GM19372 (cell line): ENCODE data around the gene HEXA.
"Not testable (repeated sequence)": the region's sequence is repeated elsewhere in the genome, so short reads cannot be mapped to it uniquely, and the experiment has no call there.

Source experiments
- ATAC-seq: cut with Tn5 transposase; IDR thresholded peaks from one replicate; pipeline ENCODE4 v1.9.1; 2021; ENCODE audit warnings: mild to moderate bottlenecking, low read depth, moderate library complexity; ENCODE audit not compliant: unreplicated experiment

Gene HEXA

DNA sequence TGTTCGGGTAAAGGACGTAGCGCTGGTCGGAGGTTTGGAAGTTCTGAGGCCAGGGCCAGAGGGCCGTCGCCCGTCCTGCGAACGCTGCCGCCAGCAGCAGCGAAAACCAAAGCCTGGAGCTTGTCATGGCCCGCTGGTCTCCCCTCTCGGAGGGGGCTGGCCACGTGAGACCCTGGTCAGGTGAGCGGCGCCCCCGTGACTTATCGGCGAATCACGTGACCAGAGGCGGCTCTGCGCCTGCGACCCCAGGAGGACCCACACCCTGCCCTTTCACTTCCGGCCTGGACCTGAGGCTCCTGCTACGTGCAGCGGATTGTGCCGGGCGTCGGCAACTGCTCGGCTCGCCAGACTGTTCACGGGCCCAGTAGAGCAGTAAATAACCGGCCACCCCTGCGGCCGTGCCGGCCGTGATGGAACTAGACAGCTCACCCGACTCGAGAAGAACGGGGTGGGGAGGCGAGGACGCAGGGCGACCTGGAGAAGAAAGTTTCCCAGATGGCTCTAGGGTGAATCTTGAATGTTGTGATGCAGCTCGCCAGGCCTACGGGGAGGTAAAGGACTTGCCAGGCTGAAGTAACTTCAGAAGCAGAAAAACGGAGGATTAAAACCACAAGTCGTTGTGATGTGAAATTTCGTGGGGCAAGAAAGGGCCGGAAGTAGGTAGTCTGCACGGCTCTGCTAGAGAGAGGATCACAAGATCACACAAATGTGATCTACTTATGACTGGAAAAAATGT is at the start of gene HEXA:
Gene HEXA (minus strand): TSS at position 169 of the 736 bp plus-strand sequence. CDS start 42 bp downstream, at position 127.
- peak; percentile 74 for ATAC-seq

DNA sequence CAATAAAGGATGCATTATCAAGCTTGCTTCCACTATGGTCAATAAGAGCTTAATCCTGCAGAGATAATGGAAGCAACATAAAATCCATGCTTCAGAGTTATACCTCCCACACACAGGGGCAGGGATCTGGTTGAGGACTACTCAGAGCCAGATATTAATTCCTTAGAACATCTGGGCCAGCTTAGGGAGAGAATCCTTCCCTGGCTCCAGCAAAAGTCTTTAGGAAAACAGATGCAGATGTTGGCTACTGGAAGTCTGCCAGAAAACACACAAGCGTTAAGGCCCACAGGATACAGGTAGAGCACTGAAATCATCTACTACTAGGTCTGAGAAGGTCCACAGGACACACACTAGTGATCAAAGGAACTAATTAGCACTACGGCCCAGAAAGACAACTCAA is 47.4 kb upstream of the HEXA start:
- ATAC-seq = no peak

DNA sequence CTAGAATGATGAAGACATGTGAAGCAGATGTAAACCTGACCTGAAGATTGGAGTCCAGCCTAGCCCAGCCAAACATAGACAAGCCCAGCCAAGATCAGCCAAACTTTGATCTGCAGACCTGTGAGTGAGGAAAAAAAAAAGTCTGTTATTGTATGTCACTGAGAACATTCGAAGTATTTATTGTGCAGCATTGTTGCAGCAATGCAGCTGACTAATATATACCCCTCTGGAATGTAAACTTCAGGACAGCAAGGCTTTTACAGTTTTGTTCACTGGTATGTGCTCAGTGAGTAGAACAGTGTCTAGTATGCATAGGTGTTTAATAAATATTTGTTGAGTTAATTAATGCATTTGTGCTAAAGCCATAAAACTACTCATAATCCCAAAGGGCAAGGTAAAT is 45.7 kb upstream of the HEXA start:
- ATAC-seq = no peak

DNA sequence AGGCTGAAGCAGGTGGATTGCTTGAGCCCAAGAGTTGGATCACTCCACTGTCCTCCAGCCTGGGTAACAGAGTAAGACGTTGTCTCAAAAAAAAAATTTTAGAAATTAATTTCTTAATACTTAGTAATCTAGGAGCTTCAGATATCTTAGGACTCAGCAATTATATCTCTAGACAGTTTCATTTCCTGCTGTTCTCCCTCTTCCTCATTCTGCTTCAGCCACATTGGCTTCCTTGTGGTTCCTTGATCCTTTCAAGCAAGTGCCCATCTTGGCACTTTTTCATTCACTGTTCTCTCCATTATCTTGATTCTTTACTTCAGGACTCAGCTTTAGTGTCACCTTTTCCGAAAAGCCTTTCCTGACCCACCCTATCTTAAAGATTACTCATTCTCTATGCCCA is 44.8 kb upstream of the HEXA start:
- no peak for ATAC-seq

DNA sequence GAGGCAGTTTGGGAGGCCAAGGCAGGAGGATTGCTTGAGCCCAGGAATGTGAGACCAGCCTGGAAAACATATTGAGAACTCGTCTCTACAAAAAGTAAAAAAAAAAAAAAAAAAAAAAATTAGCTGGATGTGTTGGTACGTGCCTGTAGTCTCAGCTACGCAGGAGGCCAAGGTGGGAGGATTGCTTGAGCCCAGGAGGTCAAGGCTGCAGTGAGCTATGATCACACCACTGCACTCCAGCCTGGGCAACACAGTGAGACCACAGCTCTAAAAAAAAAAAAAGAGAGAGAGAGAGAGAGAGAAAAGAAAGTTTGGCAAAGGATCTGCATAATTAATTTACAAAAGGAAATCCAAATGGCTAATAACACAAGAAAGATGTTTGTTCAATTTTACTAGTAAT is 44.0 kb upstream of the HEXA start:
- ATAC-seq = not testable (repeated sequence)

DNA sequence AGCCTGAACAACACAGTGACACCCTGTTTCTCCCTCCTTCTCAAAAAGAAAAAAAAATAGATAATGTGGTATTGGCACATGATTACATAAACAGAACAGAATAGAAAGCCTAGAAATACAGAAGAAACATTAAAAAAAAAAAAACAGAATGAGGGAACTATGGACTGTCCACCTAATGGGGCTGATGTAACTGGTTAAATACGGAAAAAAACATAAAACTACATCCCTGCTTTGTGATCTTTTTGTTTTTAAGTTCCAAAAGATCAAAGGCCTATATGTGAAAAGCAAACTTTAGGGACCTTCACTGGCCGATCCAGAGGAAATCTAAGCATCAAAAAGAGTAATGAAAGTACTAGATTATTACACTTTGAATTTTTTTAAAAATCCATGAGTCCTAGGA is 39.5 kb upstream of the HEXA start:
- ATAC-seq = no peak

DNA sequence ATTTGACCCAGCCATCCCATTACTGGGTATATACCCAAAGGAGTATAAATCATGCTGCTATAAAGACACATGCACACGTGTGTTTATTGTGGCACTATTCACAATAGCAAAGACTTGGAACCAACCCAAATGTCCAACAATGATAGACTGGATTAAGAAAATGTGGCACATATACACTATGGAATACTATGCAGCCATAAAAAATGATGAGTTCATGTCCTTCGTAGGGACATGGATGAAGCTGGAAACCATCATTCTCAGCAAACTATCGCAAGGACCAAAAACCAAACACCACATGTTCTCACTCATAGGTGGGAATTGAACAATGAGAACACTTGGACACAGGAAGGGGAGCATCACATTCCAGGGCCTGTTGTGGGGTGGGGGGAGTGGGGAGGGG is 37.5 kb upstream of the HEXA start:
- ATAC-seq = not testable (repeated sequence)

DNA sequence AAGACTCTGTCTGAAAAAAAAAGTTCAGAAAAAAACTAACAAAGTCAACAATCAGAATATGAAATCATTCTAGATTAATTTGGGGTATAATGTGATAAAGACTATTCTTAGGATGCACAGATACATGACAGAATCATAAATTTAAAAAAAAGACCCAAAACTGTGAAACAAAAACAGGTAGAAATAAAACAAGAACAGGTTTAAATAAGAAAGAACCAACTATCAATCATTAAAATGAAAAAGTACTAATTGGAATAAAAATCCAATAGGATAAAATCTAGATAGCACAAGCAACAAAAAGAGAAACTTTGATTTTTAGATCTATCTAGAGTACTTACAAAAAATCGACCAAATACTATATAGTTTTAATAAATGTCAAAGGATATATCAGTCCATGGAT is 35.7 kb upstream of the HEXA start:
- no peak for ATAC-seq

DNA sequence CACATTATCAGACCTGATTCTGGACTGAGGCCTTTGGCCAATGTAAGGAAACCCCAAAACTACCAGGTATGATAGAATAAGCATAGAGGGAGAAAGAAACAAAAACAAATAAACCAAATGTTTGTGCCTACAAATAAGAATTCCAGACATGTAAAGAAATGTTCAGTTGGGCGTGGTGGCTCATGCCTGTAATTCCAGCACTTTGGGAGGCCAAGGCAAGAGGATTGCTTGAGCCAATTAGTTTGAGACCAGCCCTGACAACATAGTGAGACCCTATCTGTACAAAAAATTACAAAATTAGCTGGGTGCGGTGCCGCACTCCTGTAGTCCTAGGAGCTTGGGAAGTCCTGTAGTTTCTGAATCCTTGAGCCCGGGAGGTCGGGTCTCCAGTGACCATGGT is 35.3 kb upstream of the HEXA start:
- ATAC-seq = no peak

DNA sequence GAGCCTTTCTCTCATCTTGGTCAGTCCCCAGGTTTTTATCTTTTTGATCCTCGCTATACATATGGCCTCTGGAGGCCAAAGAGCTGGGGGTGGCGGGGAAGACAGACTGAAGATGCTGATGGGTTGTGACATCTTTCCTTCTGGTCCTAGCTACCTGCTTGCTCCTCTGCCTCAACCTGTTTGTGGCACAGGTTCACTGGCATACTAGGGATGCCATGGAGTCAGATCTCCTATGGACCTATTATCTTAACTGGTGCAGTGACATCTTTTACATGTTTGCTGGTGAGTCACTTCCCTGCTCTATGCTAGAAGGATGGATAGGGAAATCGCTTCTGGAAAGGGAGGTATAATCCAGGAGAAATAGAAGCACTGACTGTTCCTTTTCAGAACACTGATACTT is 31.1 kb upstream of the HEXA start:
- no peak for ATAC-seq

DNA sequence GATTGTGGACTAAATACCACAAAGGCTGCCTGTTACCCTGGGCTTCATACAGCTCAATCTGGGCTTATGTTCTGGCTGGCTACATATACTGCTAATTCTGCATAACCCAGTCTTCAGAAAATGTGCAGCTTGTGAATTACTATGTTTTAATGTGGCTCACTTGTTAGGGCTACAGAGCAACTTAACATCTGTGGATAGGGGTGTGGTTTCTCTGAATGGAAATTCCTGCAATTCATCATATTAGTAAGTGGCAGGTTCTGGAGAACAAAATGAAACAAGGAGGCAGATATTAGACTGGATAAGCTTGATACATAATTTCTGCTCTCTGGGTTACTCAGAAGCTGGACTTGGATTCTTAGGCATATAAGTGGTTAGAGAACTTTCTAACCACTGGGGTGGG is 29.0 kb upstream of the HEXA start:
- no peak for ATAC-seq

DNA sequence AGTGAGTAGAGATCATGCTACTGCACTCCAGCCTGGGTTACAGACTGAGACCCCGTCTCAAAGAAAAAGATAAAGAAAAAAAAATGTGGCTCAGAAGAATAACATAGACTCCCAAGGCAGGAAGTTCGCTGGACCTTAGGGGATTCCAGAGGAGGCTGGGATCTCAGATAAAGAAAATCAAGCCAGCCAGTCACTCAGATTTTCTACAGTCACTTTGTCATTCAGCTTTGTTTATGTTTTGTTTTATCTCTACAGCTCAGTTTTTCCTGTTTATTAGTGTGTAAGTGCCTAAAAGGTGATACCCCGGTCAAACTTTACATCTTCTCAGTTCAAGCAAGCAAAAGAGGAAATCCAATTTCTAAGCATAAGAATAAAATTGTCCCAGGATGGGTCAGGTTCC is 28.5 kb upstream of the HEXA start:
- no peak for ATAC-seq

DNA sequence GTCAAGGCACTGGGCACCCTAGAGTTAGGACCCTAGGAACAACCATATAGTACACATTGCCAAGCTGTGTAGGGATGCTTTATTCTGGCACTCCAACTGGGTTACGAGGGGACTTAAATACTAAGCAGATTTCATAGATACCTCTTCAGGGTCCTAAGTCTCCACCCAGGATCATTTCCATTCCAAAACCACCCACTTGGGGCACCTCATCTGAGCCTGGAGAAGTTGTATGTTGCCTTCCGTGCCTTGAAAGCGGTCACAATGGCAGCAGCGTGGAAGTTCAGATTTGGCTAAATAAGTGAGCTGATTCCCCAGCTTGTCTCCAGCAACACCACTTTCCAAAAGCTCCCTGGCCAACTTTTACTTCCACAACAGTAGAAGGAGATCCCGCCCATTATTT is 26.9 kb upstream of the HEXA start:
- no peak for ATAC-seq

DNA sequence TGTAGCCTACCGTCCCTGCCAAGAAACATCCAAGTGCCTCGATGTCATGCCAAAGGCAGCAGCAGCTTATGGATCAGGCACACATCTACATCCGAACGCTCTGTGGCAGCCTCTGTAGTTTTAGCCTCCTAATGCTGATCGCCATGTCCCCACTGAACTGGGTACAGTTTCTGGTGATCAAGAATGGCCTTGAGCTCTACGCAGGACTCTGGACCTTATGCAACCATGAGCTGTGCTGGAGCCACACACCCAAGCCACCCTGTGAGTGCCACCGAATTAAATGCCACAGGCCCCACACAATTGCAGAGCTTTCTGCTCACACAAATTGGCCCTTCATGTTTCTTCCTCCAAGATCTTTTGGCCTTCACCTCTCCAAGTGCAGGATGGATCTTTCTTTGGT is 22.8 kb upstream of the HEXA start:
- ATAC-seq = no peak

DNA sequence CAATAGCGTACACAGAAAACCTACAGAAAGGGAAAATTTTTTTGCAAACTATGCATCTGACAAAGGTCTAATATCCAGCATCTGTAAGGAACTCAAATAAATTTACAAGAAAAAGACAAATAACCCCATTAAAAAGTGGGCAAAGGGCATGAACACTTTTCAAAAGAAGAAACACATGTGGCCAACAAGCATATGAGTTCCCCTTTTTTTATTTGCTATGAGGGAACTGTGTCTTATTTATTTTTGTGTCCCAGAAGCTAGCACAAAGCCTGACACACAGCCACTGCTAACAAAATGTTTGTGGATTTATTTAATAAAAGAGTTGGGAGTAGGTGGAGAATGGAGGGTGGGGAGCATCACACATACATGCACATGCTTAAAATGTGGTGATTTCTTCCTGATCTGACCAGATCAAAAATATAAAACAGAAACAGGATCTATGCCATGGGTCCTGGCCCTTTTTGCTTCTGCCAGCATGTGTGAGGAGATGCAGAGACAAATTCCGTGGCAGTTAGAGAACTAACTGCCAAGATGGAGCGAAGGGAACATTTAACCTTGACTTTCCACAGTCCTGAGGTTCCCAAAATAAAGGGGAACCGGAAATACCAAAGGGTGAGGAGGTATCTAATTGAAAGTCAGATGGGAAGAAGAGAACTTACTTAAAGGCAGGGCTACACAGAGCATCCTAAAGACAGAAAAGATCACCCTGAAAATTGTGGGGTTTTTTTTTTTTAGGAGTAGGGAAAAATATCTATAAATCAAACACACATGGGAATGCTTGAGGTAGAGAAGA is 22.2 kb upstream of the HEXA start, which contains the start of gene TMEM202:
Gene TMEM202 (plus strand): TSS at position 510 of the 793 bp plus-strand sequence. CDS start 22 bp downstream, at position 532.
- no peak for ATAC-seq

DNA sequence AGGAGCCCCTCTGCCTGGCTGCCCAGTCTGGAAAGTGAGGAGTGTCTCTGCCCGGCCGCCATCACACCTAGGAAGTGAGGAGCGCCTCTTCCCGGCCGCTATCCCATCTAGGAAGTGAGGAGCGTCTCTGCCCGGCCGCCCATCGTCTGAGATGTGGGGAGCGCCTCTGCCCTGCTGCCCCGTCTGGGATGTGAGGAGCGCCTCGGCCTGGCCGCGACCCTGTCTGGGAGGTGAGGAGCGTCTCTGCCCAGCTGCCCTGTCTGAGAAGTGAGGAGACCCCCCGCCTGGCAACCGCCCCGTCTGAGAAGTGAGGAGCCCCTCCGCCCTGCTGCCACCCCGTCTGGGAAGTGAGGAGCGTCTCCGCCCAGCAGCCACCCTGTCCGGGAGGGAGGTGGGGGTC is 20.5 kb upstream of the HEXA start:
- not testable (repeated sequence) for ATAC-seq

DNA sequence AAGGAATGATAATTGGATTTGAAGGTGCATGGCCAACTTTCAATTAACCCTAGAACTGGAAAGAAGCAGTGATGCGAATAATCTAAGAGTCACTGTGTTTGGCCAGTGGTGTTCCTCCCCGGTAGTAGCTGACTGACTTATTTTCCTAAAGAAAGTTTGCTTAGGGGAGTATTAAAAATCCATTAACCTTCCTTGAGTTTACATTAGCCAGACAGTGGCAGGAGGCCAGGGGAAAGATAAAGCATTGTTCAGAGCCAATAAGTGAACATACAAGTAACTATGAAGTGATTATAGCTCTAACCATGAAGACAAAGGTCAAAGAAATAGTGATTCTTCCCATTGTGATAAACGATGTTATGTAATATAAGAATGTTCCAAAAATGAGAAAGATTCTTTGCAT is 13.4 kb upstream of the HEXA start:
- ATAC-seq = no peak

DNA sequence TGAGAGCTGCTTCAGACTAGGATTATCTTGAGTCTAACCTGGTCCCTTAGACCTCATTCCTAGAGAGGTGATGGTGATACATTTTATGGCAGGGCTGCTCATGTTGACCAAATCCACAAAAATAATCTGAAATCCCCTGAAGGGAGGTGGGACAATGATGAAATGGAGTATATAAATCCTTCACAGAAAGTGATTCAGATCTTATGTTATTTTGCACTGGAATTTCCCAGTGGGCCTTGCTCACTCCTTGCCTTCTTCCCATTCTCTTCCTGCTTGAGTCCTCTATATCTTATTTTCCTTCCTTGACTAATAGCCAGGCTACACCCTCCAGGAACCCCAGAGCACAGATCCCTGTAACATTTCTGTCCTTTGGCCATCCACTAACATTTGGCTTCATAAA is 11.9 kb upstream of the HEXA start:
- ATAC-seq = no peak

DNA sequence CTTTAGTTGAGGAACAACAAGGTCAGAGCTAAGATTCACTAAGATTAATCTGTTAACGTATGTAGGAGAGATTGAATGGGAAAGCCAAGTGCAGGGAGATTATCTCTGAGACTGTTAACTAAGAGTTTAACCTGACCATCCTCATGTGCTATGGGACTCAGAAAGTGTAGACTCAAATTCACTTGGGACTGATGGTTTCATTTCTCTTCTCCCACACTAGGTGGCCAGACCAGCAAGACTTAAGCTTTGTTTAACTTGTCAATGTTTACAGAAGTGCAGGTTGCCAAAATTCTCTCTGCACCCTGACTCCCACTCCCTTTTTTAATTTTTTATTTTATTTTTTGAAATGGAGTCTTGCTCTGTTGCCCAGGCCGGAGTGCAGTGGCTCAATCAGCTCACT is 6.3 kb upstream of the HEXA start:
- no peak for ATAC-seq

DNA sequence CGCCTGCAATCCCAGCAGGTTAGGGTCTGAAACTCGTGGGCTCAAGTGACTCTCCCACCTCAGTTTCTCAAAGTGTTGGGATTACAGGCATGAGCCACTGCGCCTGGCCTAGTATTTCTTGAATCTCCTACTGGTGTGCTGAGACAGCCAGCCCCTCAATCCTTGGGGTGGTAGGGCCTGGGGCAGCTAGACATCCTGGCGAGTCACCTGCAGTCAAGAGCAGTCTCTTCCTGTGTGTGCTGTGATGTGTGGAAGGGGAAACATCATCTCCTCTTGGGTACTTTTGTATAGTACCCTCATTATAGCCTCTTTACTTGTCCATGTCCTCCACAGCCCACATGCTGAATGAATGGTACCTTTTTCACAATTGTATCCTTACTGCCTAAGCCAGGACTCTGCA is 4.9 kb upstream of the HEXA start:
- ATAC-seq = no peak

DNA sequence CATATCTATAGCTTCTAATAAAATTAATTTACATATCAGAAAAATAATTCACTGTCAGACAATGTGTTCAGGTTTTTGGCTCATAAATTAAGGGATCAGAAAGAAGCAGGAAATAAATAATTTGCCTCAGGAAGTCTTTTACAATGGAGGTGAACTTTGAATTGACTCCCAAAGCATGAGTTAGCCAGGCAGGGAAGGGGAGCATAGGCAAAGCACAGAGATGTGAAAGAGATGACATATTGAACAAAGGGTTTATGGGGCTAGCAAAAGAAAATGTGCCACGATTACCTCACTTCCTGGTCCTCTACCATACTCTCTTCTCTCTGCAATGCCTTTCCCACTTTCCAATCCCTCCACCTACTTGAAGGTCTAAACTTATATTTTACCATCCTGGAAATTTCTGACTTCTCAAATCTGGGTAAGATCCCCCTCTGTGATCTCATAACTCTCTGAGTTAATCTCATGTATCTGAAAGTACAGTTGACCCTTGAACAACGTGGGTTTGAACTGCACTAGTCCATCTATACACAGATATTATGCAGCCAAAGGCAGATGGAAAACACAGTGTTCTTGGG is 4.1 kb upstream of the HEXA start:
- no peak for ATAC-seq

DNA sequence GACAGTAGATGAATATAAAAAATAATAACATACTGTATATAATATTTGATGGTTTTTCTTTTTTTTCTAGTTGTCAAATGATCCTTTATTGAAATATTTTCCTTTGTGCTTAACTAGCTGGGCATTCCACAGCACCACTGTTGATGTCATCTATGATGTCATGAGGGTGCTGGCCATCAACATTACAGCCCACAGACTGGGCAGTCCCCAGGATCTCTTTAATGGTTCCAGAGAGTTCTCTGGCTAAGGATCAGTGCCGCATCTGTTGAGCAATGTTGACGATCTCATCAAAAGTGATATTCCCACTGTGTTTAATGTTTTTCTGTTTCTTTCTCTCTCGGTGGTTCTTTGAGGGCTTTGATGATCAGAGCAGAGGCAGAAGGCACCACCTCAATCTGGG is 3.3 kb upstream of the HEXA start:
- not testable (repeated sequence) for ATAC-seq
